Jurkat, Clone E6-1 (cell line): ENCODE measurements around the gene ZNF747.
"Not testable (repeated sequence)": the region's sequence is repeated elsewhere in the genome, so short reads cannot be mapped to it uniquely, and the experiment has no call there.

Source experiments
- DNase-seq: peaks from one replicate; pipeline ENCODE4 v3.0.0-alpha.2; 2011; ENCODE audit warnings: low read depth, low spot score
- H3K4me3 ChIP-seq: 2 replicates; pipeline ENCODE4 v1.5.1; 2011; ENCODE audit warnings: mild to moderate bottlenecking, low read length, control low read depth, moderate library complexity

ZNF747 gene

DNA sequence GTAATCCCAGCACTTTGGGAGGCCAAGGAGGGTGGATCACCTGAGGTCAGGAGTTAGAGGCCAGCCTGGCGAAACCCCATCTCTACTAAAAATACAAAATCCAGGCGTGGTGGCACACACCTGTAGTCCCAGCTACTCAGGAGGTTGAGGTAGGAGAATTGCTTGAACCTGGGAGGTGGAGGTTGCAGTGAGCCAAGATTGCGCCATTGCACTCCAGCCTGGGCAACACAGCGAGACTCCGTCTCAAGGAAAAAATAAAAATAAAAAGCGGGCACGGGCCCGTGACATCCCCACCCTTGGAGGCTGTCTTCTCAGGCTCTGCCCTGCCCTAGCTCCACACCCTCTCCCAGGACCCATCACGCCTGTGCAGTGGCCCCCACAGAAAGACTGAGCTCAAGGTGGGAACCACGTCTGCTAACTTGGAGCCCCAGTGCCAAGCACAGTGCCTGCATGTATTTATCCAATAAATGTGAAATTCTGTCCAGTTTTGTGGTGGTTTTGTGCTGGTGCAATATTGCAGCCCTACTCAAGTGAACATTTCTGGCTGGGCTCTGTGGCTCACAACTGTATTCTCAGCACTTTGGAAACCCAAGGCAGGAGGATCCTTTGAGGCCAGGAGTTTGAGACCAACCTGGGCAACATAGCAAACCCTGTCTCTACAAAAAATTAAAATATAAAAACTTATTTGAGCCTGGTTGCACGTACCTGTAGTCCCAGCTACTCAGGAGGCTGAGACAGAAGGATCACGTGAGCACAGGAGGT lies 11.8 kb downstream of the ZNF747 start:
- not testable (repeated sequence) for H3K4me3 ChIP-seq, DNase-seq

DNA sequence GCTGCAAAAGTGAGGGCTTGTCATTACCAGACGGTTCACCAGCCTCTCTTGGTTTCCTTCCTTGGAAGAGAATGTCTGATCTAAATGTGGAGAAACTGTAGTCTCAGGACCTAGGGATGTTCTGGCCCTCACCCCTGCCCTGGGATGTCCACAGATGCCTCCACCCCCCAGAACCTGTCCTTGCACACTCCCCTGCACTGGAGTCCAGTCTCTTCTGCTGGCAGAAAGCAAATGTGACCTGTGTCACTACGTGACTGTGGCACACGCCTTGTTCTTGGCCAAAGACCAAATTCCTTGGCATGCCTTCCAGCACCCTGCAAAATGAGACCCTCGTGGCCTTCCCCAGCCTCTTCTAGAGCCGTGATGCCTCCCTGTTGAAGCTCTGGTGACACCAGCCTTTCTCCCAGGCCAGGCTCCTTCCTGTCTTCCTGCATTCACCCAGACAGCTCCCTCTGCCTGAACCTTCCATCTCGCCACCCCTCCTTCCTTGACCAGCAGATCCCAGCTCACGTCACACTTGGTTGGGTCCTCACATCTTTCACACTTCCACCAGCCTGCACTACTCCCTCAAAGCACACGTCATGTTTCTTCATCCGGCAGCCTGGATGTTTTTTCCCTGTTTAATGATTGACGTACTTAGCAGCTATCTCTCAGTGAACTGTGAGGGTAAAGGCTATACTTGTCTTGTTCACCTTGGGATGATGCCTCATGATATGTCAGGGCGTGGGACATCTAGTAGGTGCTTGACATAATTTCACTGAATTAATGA lies 12.6 kb downstream of the ZNF747 start:
- no peak for DNase-seq
- no peak overlapping the region for H3K4me3 ChIP-seq

DNA sequence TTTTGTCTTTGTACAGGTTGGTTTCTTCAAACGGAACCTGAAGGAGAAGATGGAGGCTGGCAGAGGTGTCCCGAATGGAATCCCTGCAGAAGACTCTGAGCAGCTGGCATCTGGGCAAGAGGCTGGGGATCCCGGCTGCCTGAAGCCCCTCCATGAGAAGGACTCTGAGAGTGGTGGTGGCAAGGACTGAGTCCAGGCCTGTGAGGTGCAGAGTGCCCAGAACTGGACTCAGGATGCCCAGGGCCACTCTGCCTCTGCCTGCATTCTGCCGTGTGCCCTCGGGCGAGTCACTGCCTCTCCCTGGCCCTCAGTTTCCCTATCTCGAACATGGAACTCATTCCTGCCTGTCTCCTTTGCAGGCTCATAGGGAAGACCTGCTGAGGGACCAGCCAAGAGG lies 13.2 kb downstream of the ZNF747 start:
- H3K4me3 ChIP-seq: no peak overlapping the region
- no peak for DNase-seq

DNA sequence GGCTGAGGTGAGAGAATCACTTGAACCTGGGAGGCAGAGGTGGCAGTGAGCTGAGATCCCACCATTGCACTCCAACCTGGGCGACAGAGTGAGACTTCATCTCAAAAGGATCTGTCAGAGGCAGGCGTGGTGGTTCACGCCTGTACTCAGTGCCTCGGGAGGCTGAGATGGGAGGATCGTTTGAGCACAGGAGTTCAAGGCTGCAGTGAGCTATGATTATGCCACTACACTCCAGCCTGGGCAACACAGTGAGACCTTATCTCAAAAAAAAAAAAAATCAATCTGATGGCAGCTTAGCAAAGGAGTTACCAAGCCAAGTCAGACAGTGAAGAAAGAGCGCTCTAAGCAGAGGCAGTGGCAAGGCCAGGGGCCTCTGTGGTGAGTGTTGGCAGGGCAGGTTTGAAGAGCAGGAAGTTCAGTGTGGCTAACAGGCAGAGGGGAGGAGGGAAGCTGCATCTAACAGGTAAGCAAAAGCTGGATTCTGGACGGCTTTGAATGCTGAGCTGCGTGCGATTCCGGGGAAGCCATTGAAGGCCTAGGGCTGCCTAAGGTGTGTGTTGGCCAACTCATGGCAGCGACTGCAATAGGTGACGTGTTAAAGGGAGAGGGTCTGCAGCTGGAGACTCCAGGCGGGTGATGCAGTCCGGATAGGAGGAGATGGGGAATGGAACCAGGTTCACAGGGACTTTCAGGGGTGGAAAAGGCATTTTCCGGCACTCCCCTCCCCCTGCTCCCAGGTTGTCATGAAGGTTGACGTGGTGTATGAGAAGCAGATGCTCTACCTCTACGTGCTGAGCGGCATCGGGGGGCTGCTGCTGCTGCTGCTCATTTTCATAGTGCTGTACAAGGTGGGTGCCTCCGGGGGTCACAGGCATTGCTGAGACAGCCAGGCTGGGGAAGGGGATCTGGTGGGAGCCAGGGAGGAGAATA lies 15.3 kb downstream of the ZNF747 start:
- DNase-seq: peak; percentile 23
- H3K4me3 ChIP-seq: no peak overlapping the region

DNA sequence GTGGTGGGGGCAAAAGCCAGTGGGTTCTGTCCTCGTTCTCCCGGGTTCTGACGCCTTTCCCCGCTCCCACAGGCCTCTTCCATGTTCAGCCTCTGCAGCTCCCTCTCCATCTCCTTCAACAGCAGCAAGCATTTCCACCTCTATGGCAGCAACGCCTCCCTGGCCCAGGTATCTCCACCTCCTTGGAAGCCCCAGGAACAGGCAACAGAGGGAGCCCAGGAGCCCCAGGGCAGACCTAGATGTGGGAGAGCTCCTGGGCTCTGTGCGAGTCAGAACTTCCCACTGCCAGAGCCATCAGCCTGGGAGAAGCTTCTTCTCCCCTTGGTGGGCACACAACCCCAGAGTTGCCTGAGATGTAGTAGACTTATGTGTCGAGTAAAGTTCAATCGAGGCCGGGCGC lies 16.1 kb downstream of the ZNF747 start:
- H3K4me3 ChIP-seq: no peak overlapping the region
- DNase-seq: no peak

DNA sequence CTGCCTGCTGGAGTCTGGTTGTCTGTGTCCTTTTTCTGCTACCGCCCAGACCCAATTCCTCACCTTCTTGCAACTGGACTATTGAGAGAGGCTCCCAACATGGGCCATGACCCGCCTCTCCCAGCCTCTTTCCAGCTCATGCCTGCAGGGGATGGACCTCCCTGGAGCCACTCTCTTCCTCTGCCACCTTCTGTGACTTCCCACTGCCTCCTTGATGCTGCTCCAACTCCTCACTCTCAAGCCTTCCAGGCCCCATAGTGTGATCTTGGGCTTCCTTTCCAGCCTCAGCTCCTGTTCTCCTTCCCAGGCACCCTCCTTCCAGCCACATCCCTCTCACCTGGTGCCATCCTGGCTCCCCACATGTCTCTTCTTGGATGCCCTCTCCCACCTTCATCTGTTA lies 19.4 kb downstream of the ZNF747 start:
- no peak overlapping the region for H3K4me3 ChIP-seq
- DNase-seq: no peak

DNA sequence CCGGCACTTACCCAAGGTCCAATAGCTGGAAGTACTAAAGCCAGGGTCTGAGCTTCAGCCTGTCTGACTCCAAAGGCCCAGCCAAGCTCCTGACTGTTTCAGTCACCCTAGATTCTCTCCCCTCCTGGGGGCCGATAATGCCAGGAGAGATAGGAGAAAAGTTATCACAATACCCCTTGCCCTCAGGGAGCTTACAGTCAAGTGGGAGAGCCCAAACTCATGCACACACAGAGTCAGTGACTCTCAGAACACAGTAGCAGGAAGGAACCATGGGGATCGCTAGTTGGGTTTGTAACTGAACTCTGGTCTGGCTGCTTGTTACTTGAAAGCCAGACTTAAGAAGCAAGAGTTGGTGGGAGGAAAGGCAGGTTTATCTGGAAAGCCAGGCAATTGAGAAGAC lies 23.1 kb downstream of the ZNF747 start:
- no peak overlapping the region for H3K4me3 ChIP-seq
- no peak for DNase-seq

DNA sequence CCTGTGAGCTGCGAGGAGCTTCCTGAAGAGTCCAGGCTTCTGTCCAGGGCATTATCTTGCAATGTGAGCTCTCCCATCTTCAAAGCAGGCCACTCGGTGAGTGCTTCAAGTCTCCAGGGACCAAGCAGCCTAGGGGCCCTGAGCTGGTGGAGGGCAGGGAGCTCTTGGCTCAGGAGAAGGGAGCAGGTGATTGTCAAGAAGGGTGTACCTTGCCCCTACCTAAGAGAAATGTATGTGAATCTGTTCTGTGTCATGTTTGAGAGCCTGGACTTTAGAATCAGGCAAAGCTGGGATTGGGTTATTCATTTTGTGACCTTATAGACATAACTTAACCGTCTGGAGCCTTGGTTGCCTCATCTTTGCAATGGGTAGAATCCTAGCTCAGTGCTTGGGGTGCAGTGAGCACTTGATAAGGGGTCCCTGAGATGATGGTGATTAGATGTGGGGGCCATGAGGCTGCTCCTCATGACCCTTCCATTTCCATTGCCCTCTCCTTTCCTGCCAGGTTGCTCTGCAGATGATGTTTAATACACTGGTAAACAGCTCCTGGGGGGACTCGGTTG lies 24.2 kb downstream of the ZNF747 start:
- H3K4me3 ChIP-seq: no peak overlapping the region
- no peak for DNase-seq

DNA sequence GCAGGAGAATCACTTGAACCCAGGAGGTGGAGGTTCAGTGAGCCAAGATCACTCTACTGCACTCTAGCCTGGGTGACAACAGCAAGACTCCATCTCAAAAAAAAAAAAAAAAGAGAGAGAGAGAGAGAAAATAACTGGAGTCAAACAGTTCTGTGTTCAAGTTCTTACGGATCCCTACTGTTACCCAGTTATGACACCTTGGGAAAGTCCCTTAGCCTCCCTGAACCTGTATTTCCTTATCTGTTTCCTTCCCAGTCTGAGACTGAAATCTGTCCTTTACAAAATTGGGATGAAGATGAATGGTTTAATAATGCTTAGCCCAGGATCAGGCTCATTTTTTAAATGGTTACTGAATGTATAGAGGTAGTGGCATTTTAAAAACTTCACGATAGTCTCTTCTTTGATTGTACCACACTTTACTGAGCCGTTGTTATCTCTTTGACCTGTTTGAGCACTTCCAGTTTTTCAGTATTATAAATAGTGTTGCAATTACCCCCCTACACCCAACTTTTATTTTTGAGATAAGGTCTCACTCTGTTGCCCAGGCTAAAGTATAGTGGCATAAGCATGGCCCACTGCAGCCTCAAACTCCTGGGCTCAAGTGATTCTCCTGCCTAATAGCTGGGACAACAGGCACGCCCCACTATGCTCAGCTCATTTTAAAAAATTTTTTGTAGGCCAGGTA lies 25.4 kb downstream of the ZNF747 start:
- no peak for DNase-seq
- H3K4me3 ChIP-seq: no peak overlapping the region

DNA sequence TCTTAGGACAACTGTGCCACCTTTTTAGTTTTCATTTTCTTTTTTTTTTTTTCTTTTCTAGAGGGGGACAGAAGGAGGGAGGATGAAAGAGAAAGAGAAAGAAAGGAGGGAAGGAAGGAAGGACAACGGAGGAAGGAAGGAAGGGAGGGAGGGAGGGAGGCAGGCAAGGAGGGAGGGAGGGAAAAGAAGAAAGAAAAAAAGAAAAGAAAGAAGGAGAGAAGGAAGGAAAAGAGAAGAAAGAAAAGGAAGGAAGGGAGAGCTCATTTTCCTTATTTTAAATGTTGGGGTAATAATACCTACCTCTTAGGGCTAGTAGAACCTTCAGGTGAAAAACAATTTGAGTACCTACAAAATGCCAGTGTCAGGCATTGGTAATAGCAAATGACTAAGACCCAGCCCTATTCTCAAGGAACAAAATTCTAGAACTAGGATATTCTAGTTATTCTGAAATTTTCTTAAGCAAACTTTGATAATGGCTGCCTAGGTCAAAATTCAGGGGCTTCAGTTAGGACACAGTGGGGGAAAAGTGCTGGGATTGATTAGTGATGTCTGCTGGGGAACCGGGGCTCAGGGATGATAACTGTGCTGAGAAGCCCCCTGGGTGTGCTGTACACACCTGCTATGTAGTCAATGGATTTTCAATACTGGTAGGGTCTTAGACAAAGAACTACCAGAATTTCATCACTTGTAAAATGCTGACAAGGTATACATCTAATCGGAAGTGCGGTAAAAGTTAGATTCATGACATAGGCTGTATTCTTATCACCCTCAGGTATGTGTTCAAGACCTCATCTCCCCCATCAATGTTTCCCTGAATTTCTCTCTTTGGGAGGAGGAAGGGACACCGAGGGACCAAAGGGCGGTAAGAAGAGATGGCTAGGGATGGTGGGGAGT lies 31.0 kb downstream of the ZNF747 start:
- no peak for DNase-seq
- no peak overlapping the region for H3K4me3 ChIP-seq

DNA sequence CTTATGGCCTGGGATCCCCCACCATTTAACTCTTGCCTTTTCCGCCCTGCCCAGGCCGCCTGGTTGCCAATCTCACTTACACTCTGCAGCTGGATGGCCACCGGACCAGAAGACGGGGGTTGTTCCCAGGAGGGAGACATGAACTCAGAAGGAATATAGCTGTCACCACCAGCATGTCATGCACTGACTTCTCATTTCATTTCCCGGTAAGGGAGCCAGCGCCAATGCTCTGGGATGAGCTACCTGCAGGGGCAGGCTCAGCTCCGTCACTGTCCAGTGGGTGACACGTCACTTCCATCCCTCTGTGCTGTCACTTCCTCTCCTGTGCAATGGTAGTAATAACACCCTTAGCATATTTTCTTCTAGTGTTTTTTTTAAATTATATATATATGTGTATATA lies 35.4 kb downstream of the ZNF747 start:
- H3K4me3 ChIP-seq: no peak overlapping the region
- DNase-seq: no peak

DNA sequence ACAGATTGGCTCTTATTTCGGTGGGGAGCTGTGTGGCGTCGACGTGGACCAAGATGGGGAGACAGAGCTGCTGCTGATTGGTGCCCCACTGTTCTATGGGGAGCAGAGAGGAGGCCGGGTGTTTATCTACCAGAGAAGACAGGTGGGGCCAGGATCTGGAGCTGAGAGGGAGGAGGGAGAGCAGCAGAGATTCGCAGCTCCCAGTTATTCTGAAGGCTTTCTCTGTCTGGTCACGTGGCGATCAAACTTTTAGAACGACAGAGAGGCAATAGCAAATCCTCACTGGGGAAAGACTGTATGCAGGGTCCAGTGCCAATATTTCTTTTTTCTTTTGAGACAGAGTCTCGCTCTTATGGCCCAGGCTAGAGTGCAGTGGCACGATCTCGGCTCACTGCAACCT lies 39.9 kb downstream of the ZNF747 start:
- no peak for DNase-seq
- no peak overlapping the region for H3K4me3 ChIP-seq

DNA sequence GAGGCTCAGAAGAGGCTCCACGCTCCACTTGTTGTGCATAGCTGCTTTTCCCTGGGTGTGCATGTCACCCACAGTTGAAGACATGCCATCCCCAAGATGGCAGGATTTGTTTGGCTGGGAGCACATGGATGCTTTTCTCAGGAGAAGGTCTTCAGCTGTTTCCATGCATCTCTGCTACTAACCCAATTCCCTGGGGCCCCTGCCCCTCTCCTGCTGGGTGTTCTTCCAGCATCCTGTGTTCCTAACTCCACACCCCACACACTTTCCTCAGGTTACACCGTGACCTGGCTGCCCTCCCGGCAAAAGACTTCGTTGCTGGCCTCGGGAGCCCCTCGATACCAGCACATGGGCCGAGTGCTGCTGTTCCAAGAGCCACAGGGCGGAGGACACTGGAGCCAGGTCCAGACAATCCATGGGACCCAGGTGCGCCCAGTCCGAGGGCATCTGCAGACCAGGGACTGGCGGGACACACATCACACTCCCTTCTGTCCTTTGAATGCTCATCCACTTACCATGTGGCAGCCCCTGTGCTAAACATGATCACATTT lies 40.6 kb downstream of the ZNF747 start:
- no peak overlapping the region for H3K4me3 ChIP-seq
- DNase-seq: no peak

DNA sequence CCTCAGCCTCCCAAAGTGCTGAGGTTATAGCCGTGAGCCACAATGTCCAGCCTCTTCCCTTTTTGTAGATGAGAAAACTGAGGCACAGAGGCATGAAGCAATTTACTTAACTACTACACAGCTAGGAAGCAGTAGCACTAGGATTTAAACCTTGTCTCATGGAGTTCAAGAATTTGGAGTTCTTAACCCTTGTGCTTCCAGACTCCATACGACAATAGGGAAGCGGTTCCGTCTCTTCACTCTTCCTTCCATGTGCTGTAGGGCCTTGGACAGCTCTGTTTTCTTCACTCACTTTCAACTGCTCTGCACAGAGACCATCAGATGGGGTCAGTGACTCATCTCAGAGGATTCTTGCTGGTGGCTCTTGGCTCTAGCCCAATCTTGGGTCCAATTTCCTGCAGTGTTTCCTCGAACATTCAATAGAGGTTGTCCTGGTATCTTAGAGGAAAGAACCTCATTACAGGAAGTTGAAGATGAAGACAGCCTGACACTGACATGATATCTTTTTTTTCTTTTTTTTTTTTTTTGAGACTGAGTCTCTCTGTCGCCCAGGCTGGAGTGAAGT lies 42.8 kb downstream of the ZNF747 start:
- no peak for DNase-seq

DNA sequence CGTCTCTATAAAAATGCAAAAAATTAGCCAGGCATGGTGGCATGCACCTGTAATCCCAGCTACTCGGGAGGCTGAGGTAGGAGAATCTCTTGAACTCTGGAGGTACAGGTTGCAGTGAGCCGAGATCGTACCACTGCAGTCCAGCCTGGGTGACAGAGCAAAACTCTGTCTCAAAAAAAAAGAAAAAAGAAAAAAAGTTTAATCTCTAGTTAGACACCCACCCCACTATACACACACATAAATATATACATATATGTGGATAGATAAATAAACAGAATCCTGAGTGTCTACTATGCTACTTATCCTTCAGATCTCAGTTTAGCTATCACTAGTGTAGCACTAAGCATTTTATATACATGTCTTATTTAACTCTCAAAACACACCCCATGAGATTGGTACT lies 43.4 kb downstream of the ZNF747 start:
- no peak overlapping the region for H3K4me3 ChIP-seq
- DNase-seq: no peak

More for the DNA sequence above, 42.8 kb downstream of the ZNF747 start:
- no peak overlapping the region for H3K4me3 ChIP-seq

DNA sequence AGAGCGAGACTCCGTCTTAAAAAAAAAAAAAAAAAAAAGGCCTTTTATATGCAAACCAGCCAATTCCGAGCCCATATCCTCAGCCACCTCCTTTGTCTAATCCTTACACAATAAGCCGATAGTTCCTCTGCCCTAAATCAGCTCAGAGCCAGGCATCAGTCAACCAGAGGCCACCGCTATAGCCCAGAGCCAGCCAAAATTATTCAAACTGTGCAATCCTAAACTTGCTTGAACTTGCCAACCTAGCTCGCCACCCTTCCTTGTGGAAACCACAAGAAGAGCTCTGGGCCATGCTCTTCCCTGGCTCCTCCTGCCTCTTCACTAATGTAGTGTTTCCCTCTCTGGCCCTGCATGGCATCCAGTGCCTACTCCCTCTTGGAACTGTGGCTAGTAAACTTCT lies 44.4 kb downstream of the ZNF747 start:
- H3K4me3 ChIP-seq: no peak overlapping the region
- DNase-seq: no peak
